ENCODE measurements around the gene ZNF486.

GRCh38 chr19:20197747-20198146 is 30.7 kb downstream of the ZNF486 start:
- TF ChIP-seq POLR2A (IDR thresholded peaks at IDR 0.05; ENCODE audit: low read length) (no peak), GATA1 (IDR thresholded peaks at IDR 0.05; ENCODE audit: low read depth, low read length) (no peak)

Data from erythroblast (primary cell).